Measurements from ENCODE around the gene DDT.
"Not testable (repeated sequence)": the region's sequence is repeated elsewhere in the genome, so short reads cannot be mapped to it uniquely, and the experiment has no call there.

DDT gene

GRCh38 chr22:23953485-23953884 lies 20.8 kb downstream of the DDT start:
- not testable (repeated sequence) for DNase-seq

GRCh38 chr22:23952794-23953405 lies 21.3 kb downstream of the DDT start:
- not testable (repeated sequence) for DNase-seq

GRCh38 chr22:23951383-23951782 lies 22.9 kb downstream of the DDT start:
- not testable (repeated sequence) for DNase-seq

- DNase-seq, result not testable (repeated sequence)
Measured at GRCh38 chr22:23949764-23950163, 24.5 kb downstream of the DDT start.

- not testable (repeated sequence) for DNase-seq
Measured at GRCh38 chr22:23947391-23947790, 26.9 kb downstream of the DDT start.

- DNase-seq, result not testable (repeated sequence)
Measured at GRCh38 chr22:23940166-23940565, 34.1 kb downstream of the DDT start.

GRCh38 chr22:23939017-23939357 lies 35.3 kb downstream of the DDT start:
- no peak for DNase-seq

- no peak for DNase-seq
Measured at GRCh38 chr22:23938328-23939016, 35.8 kb downstream of the DDT start.

GRCh38 chr22:23926561-23926960 lies 47.7 kb downstream of the DDT start:
- DNase-seq, result no peak

GRCh38 chr22:23925020-23925606 lies 49.1 kb downstream of the DDT start:
- no peak for DNase-seq

- no peak for DNase-seq
Measured at GRCh38 chr22:23922921-23923320, 51.3 kb downstream of the DDT start.

GRCh38 chr22:23921586-23922201 lies 52.5 kb downstream of the DDT start:
- DNase-seq, result not testable (repeated sequence)
